Panc1 (cell line): ENCODE measurements around the gene P2RY14. TPM values are rescaled to one million over a fixed set of nuclear protein-coding genes. Genes with fewer than 3 reads are reported as not detected.
A peak's percentile ranks its signal among the peaks of the same experiment; 100 is the strongest.

ENCODE experiments used
- ATAC-seq: fragments of 200-7000 bp; cut with Tn5 transposase; 2 replicates; pipeline ENCODE4 v1.9.1; 2020; ENCODE audit warnings: mild to moderate bottlenecking, moderate library complexity
- BruUV-seq: library from RNA; stranded (reverse); fragments of 400-500 nt; replicated peaks from 2 replicates; lab custom pipeline; 2021; lab: Mats Ljungman, UMichigan
- CTCF ChIA-PET: fragments of 300-600 bp; sonication (Branson Sonifier 250); formaldehyde crosslinking; loops from one replicate; lab custom pipeline; 2022; ENCODE audit warnings: antibody characterized with exemption; lab: Charles Lee
- POLR2A ChIA-PET: fragments of 300-600 bp; sonication (Branson Sonifier 250); formaldehyde crosslinking; loops from one replicate; lab custom pipeline; 2022; ENCODE audit warnings: antibody characterized with exemption; lab: Charles Lee
- DNase-seq: peaks from one replicate; pipeline ENCODE4 v3.0.0-alpha.2; 2010; ENCODE audit warnings: low read depth, low spot score
- H3K27ac ChIP-seq: 2 replicates; pipeline ENCODE4 v1.5.1; 2011; ENCODE audit warnings: mild to moderate bottlenecking, low read length, inconsistent platforms
- H3K27me3 ChIP-seq: fragments of 200-500 bp; sonication (Bioruptor generic); 2 replicates; pipeline ENCODE4 v1.6.0; 2014; ENCODE audit warnings: low read length, inconsistent platforms; ENCODE audit not compliant: control insufficient read depth, insufficient read depth
- H3K36me3 ChIP-seq: fragments of 200-500 bp; sonication (Bioruptor generic); 2 replicates; pipeline ENCODE4 v1.5.1; 2014; ENCODE audit warnings: inconsistent platforms, mild to moderate bottlenecking, low read length, moderate library complexity; ENCODE audit not compliant: control insufficient read depth, insufficient read depth
- H3K4me1 ChIP-seq: 2 replicates; pipeline ENCODE4 v1.5.1; 2011; ENCODE audit warnings: inconsistent platforms, mild to moderate bottlenecking, low read length, moderate library complexity; ENCODE audit not compliant: control insufficient read depth, insufficient read depth
- H3K4me3 ChIP-seq, 2 experiments: 2 replicates each; pipeline ENCODE4 v1.5.1; 2011 to 2012; ENCODE audit warnings: low read depth in 2 of 2, low read length in 2 of 2, mild to moderate bottlenecking in 2 of 2, inconsistent platforms in 1 of 2, moderate library complexity in 1 of 2
- H3K9me3 ChIP-seq: fragments of 200-500 bp; sonication (Bioruptor generic); 2 replicates; pipeline ENCODE4 v1.5.1; 2014; ENCODE audit warnings: low read depth, mild to moderate bottlenecking, inconsistent platforms, low read length, moderate library complexity; ENCODE audit not compliant: control insufficient read depth, insufficient read depth
- POLR2AphosphoS5 ChIP-seq: IDR thresholded peaks from 2 replicates; pipeline ENCODE4 v1.6.1; 2012; ENCODE audit warnings: mild to moderate bottlenecking, low read depth, low read length, moderate library complexity
- REST ChIP-seq, 2 experiments: IDR thresholded peaks; 2 replicates each; pipeline ENCODE4 v1.6.1; 2011 to 2012; ENCODE audit warnings: low read depth in 2 of 2, control low read depth in 1 of 2, low read length in 1 of 2, mild to moderate bottlenecking in 1 of 2, moderate library complexity in 1 of 2; ENCODE audit not compliant: insufficient read depth in 1 of 2
- SIN3A ChIP-seq: IDR thresholded peaks from 2 replicates; pipeline ENCODE4 v1.6.1; 2012; ENCODE audit warnings: low read depth, mild to moderate bottlenecking, low read length, moderate library complexity, borderline replicate concordance; ENCODE audit not compliant: insufficient read depth
- TCF7L2 ChIP-seq: IDR thresholded peaks from 2 replicates; pipeline ENCODE4 v1.6.1; 2011; ENCODE audit warnings: mild to moderate bottlenecking, low read depth, low read length, inconsistent platforms
- in situ Hi-C: cut with HindIII; loops from 2 replicates; pipeline ENCODE4 v1.10.0; 2016; ENCODE audit warnings: low sequenced_read_pairs, low pct_unique_long_range_greater_than_20kb
- intact Hi-C: fragments of 100-400 bp; cut with micrococcal nuclease; formaldehyde crosslinking; loops from one replicate; pipeline ENCODE4 v1.10.0; 2022; ENCODE audit not compliant: unreplicated experiment
- total RNA-seq: library from RNA; stranded (reverse); gene quantifications from one replicate; pipeline ENCODE4 v1.2.1, GENCODE V29; 2021; ENCODE audit not compliant: unreplicated experiment
- TF ChIP-seq, protein P1 (sequence below): fragments of 450-650 bp; IDR thresholded peaks from 2 replicates; pipeline ENCODE4 v1.5.1; 2017; ENCODE audit warnings: mild to moderate bottlenecking

The P2RY14 gene
- total RNA-seq, 1 experiment from 2014 or later = not detected

GRCh38 chr3:151219056-151219455, 59.3 kb downstream of the P2RY14 start:
- no peaks in the 10 kb centered on the region for H3K27me3 ChIP-seq
- ChIA-PET POLR2A (no interaction called here), CTCF (no interaction called here)
- no TSS peak for BruUV-seq
- H3K4me3 ChIP-seq = no peak overlapping the region
- DNase-seq = no peak
- intact Hi-C loops (no loop called here), in situ Hi-C loops (no loop called here)
- H3K27ac ChIP-seq = no peak overlapping the region
- no peaks in the 10 kb centered on the region for H3K36me3 ChIP-seq
- peak; percentile 70 for ATAC-seq
- no peak for TF ChIP-seq REST (IDR thresholded peaks at IDR 0.05; ENCODE audit: insufficient read depth in 1 of 2, low read depth in 2 of 2, low read length in 1 of 2)
- TF ChIP-seq, protein P1, sequence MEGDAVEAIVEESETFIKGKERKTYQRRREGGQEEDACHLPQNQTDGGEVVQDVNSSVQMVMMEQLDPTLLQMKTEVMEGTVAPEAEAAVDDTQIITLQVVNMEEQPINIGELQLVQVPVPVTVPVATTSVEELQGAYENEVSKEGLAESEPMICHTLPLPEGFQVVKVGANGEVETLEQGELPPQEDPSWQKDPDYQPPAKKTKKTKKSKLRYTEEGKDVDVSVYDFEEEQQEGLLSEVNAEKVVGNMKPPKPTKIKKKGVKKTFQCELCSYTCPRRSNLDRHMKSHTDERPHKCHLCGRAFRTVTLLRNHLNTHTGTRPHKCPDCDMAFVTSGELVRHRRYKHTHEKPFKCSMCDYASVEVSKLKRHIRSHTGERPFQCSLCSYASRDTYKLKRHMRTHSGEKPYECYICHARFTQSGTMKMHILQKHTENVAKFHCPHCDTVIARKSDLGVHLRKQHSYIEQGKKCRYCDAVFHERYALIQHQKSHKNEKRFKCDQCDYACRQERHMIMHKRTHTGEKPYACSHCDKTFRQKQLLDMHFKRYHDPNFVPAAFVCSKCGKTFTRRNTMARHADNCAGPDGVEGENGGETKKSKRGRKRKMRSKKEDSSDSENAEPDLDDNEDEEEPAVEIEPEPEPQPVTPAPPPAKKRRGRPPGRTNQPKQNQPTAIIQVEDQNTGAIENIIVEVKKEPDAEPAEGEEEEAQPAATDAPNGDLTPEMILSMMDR = no peak
- TF ChIP-seq POLR2AphosphoS5 = no peak
- TF ChIP-seq SIN3A = no peak
- no peak for TF ChIP-seq TCF7L2
- no peaks in the 10 kb centered on the region for H3K9me3 ChIP-seq
- no peaks in the 10 kb centered on the region for H3K4me1 ChIP-seq

DNA sequence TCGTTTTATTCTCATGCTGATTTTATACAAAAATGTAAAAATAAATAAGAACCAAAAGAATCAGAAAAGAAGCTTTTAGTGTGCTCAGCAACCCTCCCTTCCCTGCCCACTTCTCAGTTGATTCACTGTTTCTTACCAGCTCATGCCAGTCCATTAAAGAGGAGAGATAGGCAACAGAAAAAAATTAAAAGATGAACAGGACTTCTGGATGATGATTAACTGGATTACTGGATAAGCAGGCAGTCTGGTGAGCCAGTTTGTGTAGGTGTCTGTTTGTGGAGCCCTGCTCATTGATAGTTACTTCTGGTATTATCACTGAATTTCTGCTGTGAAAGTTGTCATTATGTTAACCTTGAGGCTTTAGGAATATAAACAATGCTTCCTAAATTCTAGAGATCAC, 60.2 kb downstream of the P2RY14 start:
- Histone ChIP-seq H3K36me3 (no peaks in the 10 kb centered on the region), H3K27ac (no peak overlapping the region), H3K27me3 (no peaks in the 10 kb centered on the region), H3K9me3 (no peaks in the 10 kb centered on the region), H3K4me3 (no peak overlapping the region), H3K4me1 (no peaks in the 10 kb centered on the region)
- intact Hi-C loops = no loop called here
- no peak for DNase-seq
- ChIA-PET POLR2A (interaction anchor here (0.6 kb wide), 1 partner anchor 366 kb away, joined by 3 read pairs; no protein-coding TSS in a partner anchor), CTCF (no interaction called here)
- ATAC-seq = no peak
- in situ Hi-C loops = no loop called here
- BruUV-seq = no TSS peak
- no peak for TF ChIP-seq POLR2AphosphoS5
- TF ChIP-seq REST (IDR thresholded peaks at IDR 0.05; ENCODE audit: insufficient read depth in 1 of 2, low read depth in 2 of 2, low read length in 1 of 2) = no peak
- no peak for TF ChIP-seq TCF7L2
- TF ChIP-seq SIN3A = no peak
- TF ChIP-seq, protein P1 = no peak
